ENCODE results near the gene PLCH2. TPM values are rescaled to one million over a fixed set of nuclear protein-coding genes. Genes with fewer than 3 reads are reported as not detected.
A peak's percentile ranks its signal among the peaks of the same experiment; 100 is the strongest.
"Not testable (repeated sequence)": the region's sequence is repeated elsewhere in the genome, so short reads cannot be mapped to it uniquely, and the experiment has no call there.

The PLCH2 gene
- total RNA-seq, 2 experiments from 2014 or later: 2.1 TPM

DNA sequence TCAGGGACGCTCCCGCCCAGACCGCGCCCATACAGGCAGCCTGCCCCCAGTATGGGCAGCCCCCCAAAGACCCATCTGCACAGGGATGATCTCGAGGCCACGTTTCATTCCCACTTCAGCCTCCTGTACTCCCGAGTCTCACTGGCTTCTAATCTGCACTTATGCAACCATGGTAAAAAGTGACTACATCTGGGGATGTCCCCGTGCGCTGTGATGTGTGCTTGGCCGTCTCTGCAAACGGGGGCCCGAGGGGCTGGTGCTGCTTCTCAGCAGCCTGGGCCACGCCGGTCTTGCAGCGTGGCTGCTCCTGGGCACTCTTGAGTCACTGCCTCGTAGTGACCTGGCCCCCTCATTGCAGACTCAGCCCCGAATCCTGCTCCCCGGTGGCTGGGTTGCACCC lies 17.4 kb upstream of the PLCH2 start:
- no peak for DNase-seq
- CTCF ChIA-PET: no interaction called here
- H3K4me1 Mint-ChIP-seq (ENCODE audit: low read depth): no peaks in the 10 kb centered on the region
- H3K27me3 Mint-ChIP-seq (ENCODE audit: low read depth): peaks cover 4% of the 10 kb centered on the region
- no peak overlapping the region for H3K27ac Mint-ChIP-seq
- H3K4me3 Mint-ChIP-seq: no peak overlapping the region
- no peaks in the 10 kb centered on the region for H3K9me3 Mint-ChIP-seq
- no peaks in the 10 kb centered on the region for H3K36me3 Mint-ChIP-seq (ENCODE audit: low read depth)
- intact Hi-C loops (cut with micrococcal nuclease): no loop called here

DNA sequence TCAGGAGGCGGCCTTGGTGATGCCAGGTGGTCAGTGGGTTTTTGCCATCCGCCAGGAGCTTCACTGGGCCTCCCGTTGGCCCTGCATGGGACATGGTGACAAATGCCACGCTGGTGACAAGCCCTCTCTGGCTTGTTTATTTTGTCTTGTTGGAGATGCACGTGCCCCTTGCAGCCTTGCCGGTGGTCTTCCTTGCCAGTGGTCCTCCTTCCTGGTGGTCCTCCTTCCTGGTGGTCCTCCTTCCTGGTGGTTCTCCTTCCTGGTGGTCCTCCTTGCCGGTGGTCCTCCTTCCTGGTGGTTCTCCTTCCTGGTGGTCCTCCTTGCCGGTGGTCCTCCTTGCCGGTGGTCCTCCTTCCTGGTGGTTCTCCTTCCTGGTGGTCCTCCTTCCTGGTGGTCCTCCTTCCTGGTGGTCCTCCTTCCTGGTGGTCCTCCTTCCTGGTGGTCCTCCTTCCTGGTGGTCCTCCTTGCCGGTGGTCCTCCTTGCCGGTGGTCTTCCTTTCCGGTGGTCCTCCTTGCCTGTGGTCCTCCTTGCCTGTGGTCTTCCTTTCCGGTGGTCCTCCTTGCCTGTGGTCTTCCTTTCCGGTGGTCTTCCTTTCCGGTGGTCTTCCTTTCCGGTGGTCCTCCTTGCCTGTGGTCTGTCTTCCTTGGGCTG lies 16.9 kb upstream of the PLCH2 start:
- DNase-seq; H3K4me3 Mint-ChIP-seq; H3K9me3 Mint-ChIP-seq; H3K4me1 Mint-ChIP-seq (ENCODE audit: low read depth); H3K27ac Mint-ChIP-seq; CTCF ChIA-PET; H3K36me3 Mint-ChIP-seq (ENCODE audit: low read depth); H3K27me3 Mint-ChIP-seq (ENCODE audit: low read depth); intact Hi-C loops (cut with micrococcal nuclease): not testable (repeated sequence)

DNA sequence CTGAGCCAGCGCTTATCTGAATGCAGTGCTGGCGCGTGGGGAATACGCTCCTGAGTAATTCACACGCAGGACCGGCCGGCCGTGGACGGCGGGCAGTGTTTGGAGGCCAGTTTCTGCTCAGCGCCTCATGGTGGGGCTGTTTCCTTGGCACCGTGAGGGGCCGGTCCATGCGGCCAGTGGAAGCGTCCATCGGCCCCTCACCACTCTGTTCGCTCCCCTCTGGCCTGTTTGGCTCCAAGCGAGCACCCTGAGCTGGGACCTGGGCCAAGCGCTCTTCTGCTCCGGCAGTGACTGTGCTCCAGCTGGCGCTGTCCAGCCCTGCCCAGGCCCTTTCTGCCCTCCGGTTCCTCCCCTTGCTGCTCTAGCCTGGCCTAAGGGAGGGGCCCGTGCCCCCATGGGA lies 16.3 kb upstream of the PLCH2 start:
- CTCF ChIA-PET: no interaction called here
- intact Hi-C loops (cut with micrococcal nuclease): no loop called here
- H3K4me1 Mint-ChIP-seq (ENCODE audit: low read depth): no peaks in the 10 kb centered on the region
- peaks cover 4% of the 10 kb centered on the region for H3K27me3 Mint-ChIP-seq (ENCODE audit: low read depth)
- DNase-seq: no peak
- no peaks in the 10 kb centered on the region for H3K9me3 Mint-ChIP-seq
- no peaks in the 10 kb centered on the region for H3K36me3 Mint-ChIP-seq (ENCODE audit: low read depth)
- no peak overlapping the region for H3K27ac Mint-ChIP-seq
- H3K4me3 Mint-ChIP-seq: no peak overlapping the region

DNA sequence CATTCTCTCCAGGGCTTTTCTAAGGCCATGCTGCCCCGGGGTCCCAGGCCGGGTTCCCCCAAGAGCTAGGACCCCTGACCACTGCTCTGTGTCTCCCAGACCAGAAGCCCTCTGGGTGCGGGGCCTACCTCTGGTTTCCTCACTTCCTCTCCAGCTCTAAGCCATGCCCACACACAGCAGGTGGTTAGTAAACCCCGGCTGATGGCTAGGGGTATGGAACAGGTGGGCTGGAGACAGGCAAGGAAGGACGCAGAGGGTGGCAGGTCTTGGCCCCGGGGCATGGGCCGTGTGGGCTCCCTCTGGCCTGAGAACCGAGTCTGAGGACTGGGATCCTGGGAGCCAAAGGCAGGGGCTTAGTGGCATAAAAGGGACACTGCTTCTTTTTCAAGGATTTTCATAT lies 15.9 kb upstream of the PLCH2 start:
- Mint-ChIP-seq H3K27ac (no peak overlapping the region), H3K4me1 (ENCODE audit: low read depth) (no peaks in the 10 kb centered on the region), H3K36me3 (ENCODE audit: low read depth) (no peaks in the 10 kb centered on the region), H3K27me3 (ENCODE audit: low read depth) (peaks cover 4% of the 10 kb centered on the region), H3K4me3 (no peak overlapping the region), H3K9me3 (no peaks in the 10 kb centered on the region)
- intact Hi-C loops (cut with micrococcal nuclease): no loop called here
- CTCF ChIA-PET: no interaction called here
- DNase-seq: no peak

DNA sequence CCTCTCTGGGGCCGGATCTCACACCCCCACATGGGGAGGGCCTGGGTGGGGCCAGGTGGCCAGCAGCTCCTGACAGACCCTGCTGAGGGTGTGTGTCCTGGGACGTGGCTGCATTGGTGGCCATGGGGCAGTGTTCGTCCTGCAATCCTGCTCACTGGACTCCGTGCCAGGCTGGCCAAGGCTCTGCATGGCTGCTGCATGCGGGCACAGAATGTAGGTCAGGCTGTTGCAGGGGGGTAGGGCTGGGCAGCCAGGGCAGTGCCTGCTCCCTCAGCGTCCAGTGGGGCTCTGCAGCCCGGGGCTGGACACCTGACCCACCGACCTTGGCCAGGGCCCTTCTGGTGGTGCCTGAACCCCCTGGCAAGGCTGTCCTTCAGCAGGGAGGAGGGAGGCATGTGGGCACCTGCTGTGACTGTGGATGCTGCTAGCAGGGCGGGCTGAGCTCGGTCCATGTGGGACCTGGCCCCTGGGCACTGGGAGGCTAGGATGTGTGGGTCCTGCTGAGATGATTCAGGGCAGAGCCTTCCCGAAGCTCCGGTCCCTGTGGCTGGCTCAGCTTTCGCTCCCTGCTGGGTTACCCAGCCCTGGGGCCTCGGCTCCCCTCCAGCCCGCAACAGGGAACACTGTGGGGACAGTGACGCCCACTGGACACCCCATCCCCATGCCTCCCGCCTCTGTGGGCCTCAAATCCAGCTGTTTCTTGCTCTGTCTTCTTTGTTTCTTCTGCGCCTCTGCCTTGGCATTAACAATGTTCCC lies 14.9 kb upstream of the PLCH2 start:
- H3K36me3 Mint-ChIP-seq (ENCODE audit: low read depth): no peaks in the 10 kb centered on the region
- H3K9me3 Mint-ChIP-seq: no peaks in the 10 kb centered on the region
- H3K4me1 Mint-ChIP-seq (ENCODE audit: low read depth): no peaks in the 10 kb centered on the region
- intact Hi-C loops (cut with micrococcal nuclease): no loop called here
- H3K27me3 Mint-ChIP-seq (ENCODE audit: low read depth): peaks cover 4% of the 10 kb centered on the region
- H3K27ac Mint-ChIP-seq: no peak overlapping the region
- no peak overlapping the region for H3K4me3 Mint-ChIP-seq
- no peak for DNase-seq
- CTCF ChIA-PET: no interaction called here

DNA sequence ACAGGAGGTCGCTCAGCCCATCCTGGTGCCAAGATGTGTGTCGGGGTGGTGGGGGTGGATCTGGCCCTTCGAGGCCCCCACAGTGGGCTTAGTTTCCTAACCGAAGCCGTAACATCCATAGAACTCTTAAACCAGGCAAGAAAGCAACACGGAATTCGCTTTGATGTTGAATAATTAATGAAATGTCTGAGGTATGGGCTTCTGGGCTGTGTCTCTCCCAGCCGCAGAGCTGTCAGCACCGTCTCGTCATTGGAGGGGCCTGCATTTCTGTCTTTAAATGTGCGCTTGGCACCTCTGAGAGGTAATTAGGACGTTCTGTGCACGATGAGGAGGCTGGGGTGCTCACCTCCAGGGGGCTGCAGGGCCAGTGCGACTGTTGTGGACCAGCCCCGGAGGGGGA lies 13.3 kb upstream of the PLCH2 start:
- intact Hi-C loops (cut with micrococcal nuclease): no loop called here
- Mint-ChIP-seq H3K9me3 (no peaks in the 10 kb centered on the region), H3K27me3 (ENCODE audit: low read depth) (peaks cover 4% of the 10 kb centered on the region), H3K4me3 (no peak overlapping the region), H3K27ac (no peak overlapping the region), H3K4me1 (ENCODE audit: low read depth) (peaks cover 2% of the 10 kb centered on the region), H3K36me3 (ENCODE audit: low read depth) (no peaks in the 10 kb centered on the region)
- no peak for DNase-seq
- CTCF ChIA-PET: no interaction called here

DNA sequence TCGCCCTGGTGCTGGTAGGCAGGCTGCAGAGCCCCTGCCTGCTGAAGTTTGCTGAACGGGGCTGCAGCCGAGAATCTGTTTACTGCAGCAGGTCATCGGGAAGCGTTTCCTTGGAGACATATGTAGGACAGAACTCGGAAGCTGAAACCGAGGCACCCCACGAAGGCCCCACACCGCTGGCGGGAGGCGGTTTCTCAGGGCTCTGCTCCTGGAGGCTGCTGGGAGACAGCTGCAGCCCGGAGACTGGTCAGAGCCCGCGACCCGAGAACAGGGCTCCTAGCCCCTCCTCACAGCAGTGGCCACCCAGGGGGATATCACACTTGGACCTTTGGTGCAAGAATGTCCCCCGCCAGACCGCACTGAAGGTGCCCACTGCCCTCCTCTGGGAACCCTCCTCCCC lies 12.7 kb upstream of the PLCH2 start:
- intact Hi-C loops (cut with micrococcal nuclease): no loop called here
- H3K4me3 Mint-ChIP-seq: no peak overlapping the region
- H3K27me3 Mint-ChIP-seq (ENCODE audit: low read depth): peaks cover 7% of the 10 kb centered on the region
- H3K4me1 Mint-ChIP-seq (ENCODE audit: low read depth): peaks cover 2% of the 10 kb centered on the region
- H3K9me3 Mint-ChIP-seq: no peaks in the 10 kb centered on the region
- no peaks in the 10 kb centered on the region for H3K36me3 Mint-ChIP-seq (ENCODE audit: low read depth)
- no peak for DNase-seq
- CTCF ChIA-PET: interaction anchor here (1.2 kb wide), 1 partner anchor 24 kb away, joined by 3 read pairs; no protein-coding TSS in a partner anchor
- H3K27ac Mint-ChIP-seq: no peak overlapping the region

DNA sequence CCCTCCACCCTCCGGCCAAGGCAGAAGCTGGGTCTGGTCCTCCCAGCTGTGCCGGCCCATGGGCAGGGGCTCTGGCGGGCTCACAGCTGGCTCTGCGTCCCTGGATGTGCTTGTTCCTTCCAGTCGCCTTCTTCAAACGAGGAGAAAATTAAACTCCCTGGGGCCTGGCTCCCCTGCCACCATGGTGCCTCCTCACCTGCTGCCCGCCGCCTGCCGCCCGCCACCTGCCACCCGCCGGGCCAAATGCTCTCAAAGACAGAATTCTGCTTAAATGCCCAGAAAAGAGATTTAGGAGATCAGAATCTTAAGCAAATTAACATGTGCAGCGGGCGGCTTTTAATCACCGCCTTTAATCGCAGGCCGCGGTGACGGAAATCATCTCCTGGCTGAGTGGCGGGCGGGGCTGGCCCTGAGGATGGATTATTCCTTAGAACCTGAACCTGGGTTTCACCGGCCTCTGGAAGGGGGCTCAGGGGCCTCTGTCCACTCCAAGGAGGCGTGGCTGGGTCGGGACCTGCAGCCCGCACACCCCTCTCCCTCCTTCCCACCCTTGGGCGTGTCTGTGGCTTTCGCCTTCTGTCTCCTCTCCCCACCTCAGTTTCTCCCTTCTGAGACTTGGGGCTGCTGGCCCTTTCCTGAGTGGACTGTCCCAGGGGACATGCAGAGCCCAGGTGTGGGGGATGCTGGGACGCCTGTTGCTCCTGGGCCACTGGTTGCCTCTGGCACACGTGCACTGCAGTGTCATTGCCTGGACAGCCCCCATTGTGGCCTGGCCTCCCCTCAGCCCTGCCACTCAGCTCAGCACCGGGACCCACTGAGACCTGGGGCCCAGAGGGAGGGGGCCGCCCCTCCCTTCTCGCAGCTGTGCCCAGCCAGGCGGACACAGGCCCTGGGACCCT lies 10.5 kb upstream of the PLCH2 start:
- no peak overlapping the region for H3K27ac Mint-ChIP-seq
- H3K4me3 Mint-ChIP-seq: no peak overlapping the region
- intact Hi-C loops (cut with micrococcal nuclease): no loop called here
- no peaks in the 10 kb centered on the region for H3K9me3 Mint-ChIP-seq
- CTCF ChIA-PET: no interaction called here
- DNase-seq: no peak
- peaks cover 8% of the 10 kb centered on the region for H3K27me3 Mint-ChIP-seq (ENCODE audit: low read depth)
- H3K4me1 Mint-ChIP-seq (ENCODE audit: low read depth): peaks cover 2% of the 10 kb centered on the region
- no peaks in the 10 kb centered on the region for H3K36me3 Mint-ChIP-seq (ENCODE audit: low read depth)

DNA sequence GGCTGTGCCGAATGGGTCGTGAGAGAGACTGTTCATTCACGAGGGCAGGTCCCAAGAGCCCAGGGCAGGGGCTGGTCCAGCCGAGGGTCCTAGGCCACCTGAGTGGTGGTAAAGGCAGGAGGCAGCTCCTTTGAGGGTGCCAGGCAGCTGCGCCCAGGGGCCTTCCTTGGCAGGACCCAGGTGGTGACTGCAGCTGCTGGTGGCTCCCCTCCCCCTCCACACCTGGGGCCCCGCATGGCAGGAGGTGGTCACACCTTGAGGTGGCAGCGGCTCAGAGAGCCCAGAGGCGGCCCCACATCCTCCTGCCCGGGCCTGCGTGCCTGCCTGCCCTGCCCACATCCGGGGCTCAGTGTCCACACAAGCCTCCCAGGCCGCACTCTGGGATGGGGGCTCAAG lies 9.8 kb upstream of the PLCH2 start:
- Mint-ChIP-seq H3K9me3 (no peaks in the 10 kb centered on the region), H3K27me3 (ENCODE audit: low read depth) (peaks cover 8% of the 10 kb centered on the region), H3K4me1 (ENCODE audit: low read depth) (peaks cover 2% of the 10 kb centered on the region), H3K4me3 (no peak overlapping the region), H3K36me3 (ENCODE audit: low read depth) (no peaks in the 10 kb centered on the region), H3K27ac (no peak overlapping the region)
- intact Hi-C loops (cut with micrococcal nuclease): no loop called here
- no peak for DNase-seq
- CTCF ChIA-PET: no interaction called here

DNA sequence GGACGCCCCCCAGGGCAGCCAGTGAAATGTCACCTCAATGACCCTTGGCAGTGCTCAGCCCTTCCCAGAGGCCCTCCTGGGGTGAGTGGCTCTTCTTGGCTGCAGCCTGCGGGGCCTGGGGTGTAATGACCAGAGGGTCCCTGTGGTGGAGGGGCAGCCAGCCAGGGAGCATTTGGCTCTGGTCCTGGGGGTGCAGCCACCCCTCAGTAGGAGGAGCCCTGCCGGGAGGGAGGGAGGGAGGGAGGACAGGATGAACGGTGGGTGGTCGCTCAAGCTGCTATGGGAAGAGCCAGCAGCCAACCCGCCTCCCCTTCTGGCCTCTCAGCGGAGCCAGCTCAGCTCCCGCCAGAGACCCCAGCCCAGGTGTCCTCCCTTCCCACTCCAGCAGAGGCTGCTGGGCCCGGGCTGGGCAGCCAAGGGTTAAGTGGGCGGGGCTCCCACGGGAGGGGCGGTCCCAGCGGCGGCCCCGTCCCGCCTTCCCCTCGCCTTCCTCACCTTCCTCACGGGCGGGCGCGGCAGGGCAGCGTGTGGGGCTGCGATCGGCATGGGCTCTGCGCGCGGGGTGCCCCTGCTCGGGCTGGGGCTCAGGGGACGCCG lies 9.0 kb upstream of the PLCH2 start:
- CTCF ChIA-PET: interaction anchor here (0.6 kb wide), 1 partner anchor 82 kb away, joined by 3 read pairs; no protein-coding TSS in a partner anchor
- DNase-seq: no peak
- intact Hi-C loops (cut with micrococcal nuclease): no loop called here
- Mint-ChIP-seq H3K4me1 (ENCODE audit: low read depth) (peaks cover 2% of the 10 kb centered on the region), H3K9me3 (no peaks in the 10 kb centered on the region), H3K27me3 (ENCODE audit: low read depth) (peaks cover 8% of the 10 kb centered on the region), H3K4me3 (no peak overlapping the region), H3K36me3 (ENCODE audit: low read depth) (no peaks in the 10 kb centered on the region), H3K27ac (no peak overlapping the region)

DNA sequence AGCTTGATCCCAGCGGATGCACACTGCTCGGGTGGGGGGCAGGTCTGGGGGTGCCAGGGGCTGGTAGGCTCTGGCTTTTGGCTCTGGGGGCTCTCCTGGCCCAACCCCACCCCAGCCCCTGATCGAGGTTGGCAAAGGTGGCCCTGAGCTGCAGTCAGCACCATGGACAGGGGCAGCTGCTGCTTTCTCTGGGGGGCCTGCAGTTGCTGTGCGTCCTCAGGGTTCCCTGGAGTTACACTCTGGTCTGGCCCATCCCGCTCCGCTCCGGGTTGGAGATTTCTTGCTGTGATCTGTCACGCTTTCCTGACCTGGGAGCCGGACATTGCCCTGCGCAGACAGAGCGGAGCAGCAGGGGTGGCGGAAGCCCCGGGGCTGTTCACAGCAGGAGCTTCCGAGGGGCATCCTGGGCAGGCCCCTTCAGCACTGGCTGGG lies 8.0 kb upstream of the PLCH2 start:
- CTCF ChIA-PET: no interaction called here
- Mint-ChIP-seq H3K27ac (no peak overlapping the region), H3K36me3 (ENCODE audit: low read depth) (no peaks in the 10 kb centered on the region), H3K9me3 (no peaks in the 10 kb centered on the region), H3K4me1 (ENCODE audit: low read depth) (peaks cover 2% of the 10 kb centered on the region), H3K27me3 (ENCODE audit: low read depth) (peaks cover 4% of the 10 kb centered on the region), H3K4me3 (no peak overlapping the region)
- intact Hi-C loops (cut with micrococcal nuclease): no loop called here
- peak; percentile 32 for DNase-seq

DNA sequence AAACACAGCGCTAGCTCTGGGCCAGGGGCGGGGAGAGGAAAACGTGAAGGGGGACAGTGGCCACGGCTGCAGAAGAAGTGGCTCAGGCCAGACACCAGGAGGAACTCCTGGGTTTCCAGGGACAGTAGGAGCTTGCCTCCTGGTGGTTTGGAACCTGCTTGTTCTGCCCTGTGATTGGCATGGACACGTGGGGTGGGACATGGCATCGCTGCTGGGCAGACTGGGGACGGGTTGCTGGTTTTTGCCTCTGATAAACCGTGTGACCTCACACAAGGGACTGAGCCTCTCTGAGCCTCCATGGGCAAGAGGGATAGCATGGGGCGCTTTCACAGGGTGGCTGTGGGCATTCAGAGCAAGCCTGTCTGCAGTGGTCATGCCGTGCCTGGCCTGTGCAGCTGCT lies 7.5 kb upstream of the PLCH2 start:
- Mint-ChIP-seq H3K9me3 (no peaks in the 10 kb centered on the region), H3K4me3 (no peak overlapping the region), H3K36me3 (ENCODE audit: low read depth) (no peaks in the 10 kb centered on the region), H3K4me1 (ENCODE audit: low read depth) (peaks cover 2% of the 10 kb centered on the region), H3K27ac (no peak overlapping the region), H3K27me3 (ENCODE audit: low read depth) (peaks cover 4% of the 10 kb centered on the region)
- CTCF ChIA-PET: no interaction called here
- DNase-seq: no peak
- intact Hi-C loops (cut with micrococcal nuclease): no loop called here

All from activated naive CD4-positive, alpha-beta T cell treated with anti-CD3 and anti-CD28 coated beads for 36 hours (primary cell).